OCI-LY1 (cell line): ENCODE data around the gene ZDHHC14.

Experiments
- H2AFZ ChIP-seq: fragments of 200-600 bp; sonication (generic), shearing (Covaris generic); 2 replicates; pipeline ENCODE4 v1.6.0; 2014; ENCODE audit warnings: antibody characterized with exemption, mild to moderate bottlenecking, low read length
- H3F3A ChIP-seq: fragments of 200-600 bp; sonication (generic), shearing (Covaris generic); 2 replicates; pipeline ENCODE4 v1.6.0; 2014; ENCODE audit warnings: mild to moderate bottlenecking, antibody characterized with exemption, low read length, moderate library complexity; ENCODE audit not compliant: insufficient read depth
- H3K27ac ChIP-seq: fragments of 200-600 bp; sonication (generic); 2 replicates; pipeline ENCODE4 v1.5.1; 2014; ENCODE audit warnings: low read length, mixed run types, mild to moderate bottlenecking, low read depth; ENCODE audit not compliant: poor library complexity, severe bottlenecking
- H3K27me3 ChIP-seq: fragments of 200-600 bp; sonication (generic); 2 replicates; pipeline ENCODE4 v1.6.0; 2014; ENCODE audit warnings: antibody characterized with exemption, mild to moderate bottlenecking, low read length, moderate library complexity; ENCODE audit not compliant: insufficient read depth
- H3K36me3 ChIP-seq: fragments of 200-600 bp; sonication (generic); 2 replicates; pipeline ENCODE4 v1.6.1; 2014; ENCODE audit warnings: mild to moderate bottlenecking, antibody characterized with exemption, low read length, moderate library complexity, mixed read lengths; ENCODE audit not compliant: insufficient read depth
- H3K4me1 ChIP-seq: fragments of 200-600 bp; sonication (generic); 2 replicates; pipeline ENCODE4 v1.5.1; 2014; ENCODE audit warnings: mild to moderate bottlenecking, low read length, moderate library complexity; ENCODE audit not compliant: insufficient read depth, severe bottlenecking
- H3K4me2 ChIP-seq: fragments of 200-600 bp; sonication (generic), shearing (Covaris generic); 2 replicates; pipeline ENCODE4 v1.6.1; 2014; ENCODE audit warnings: low read length
- H3K4me3 ChIP-seq: fragments of 200-600 bp; sonication (generic); 2 replicates; pipeline ENCODE4 v1.5.1; 2014; ENCODE audit warnings: low read length, low read depth, mild to moderate bottlenecking, mixed read lengths; ENCODE audit not compliant: poor library complexity, severe bottlenecking
- H3K79me2 ChIP-seq: fragments of 200-600 bp; shearing (Covaris generic); 2 replicates; pipeline ENCODE4 v1.6.1; 2016; ENCODE audit warnings: mixed run types, low read length, mixed read lengths; ENCODE audit not compliant: insufficient read depth
- H3K9ac ChIP-seq: fragments of 200-600 bp; sonication (generic), shearing (Covaris generic); 2 replicates; pipeline ENCODE4 v1.6.1; 2014; ENCODE audit warnings: mild to moderate bottlenecking, low read length, mixed read lengths
- H3K9me2 ChIP-seq: fragments of 200-600 bp; sonication (generic), shearing (Covaris generic); 2 replicates; pipeline ENCODE4 v1.6.1; 2014; ENCODE audit warnings: low read depth, mild to moderate bottlenecking, low read length, mixed read lengths
- H3K9me3 ChIP-seq: fragments of 200-600 bp; shearing (Covaris generic); 2 replicates; pipeline ENCODE4 v1.6.1; 2014; ENCODE audit warnings: low read length, mixed read lengths
- H4K20me1 ChIP-seq: fragments of 200-600 bp; sonication (generic), shearing (Covaris generic); 2 replicates; pipeline ENCODE4 v1.6.0; 2016; ENCODE audit warnings: mild to moderate bottlenecking, low read length; ENCODE audit not compliant: insufficient read depth
- CTCF ChIP-seq: fragments of 200-600 bp; sonication (generic), shearing (Covaris generic); IDR thresholded peaks from 2 replicates; pipeline ENCODE4 v1.5.1; 2017; ENCODE audit warnings: mild to moderate bottlenecking, antibody characterized with exemption, low read length, moderate library complexity, mixed read lengths
- EZH2 ChIP-seq: fragments of 200-600 bp; sonication (generic), shearing (Covaris generic); IDR thresholded peaks from 2 replicates; pipeline ENCODE4 v1.8.0; 2017; ENCODE audit warnings: borderline replicate concordance, mixed run types, mild to moderate bottlenecking, antibody characterized with exemption, low read length, moderate library complexity, mixed read lengths

ZDHHC14 gene

GRCh38 chr6:157479464-157480303 is 98.7 kb downstream of the ZDHHC14 start:
- no peaks in the 10 kb centered on the region for H3F3A ChIP-seq
- H3K4me2 ChIP-seq: no peak overlapping the region
- no peaks in the 10 kb centered on the region; the same call in 1 of the 2 replicates for H3K27me3 ChIP-seq
- no peaks in the 10 kb centered on the region for H3K36me3 ChIP-seq
- no peaks in the 10 kb centered on the region for H3K9me3 ChIP-seq
- H4K20me1 ChIP-seq: no peaks in the 10 kb centered on the region
- no peaks in the 10 kb centered on the region for H3K9me2 ChIP-seq
- TF ChIP-seq CTCF: no peak
- TF ChIP-seq EZH2: no peak
- no peaks in the 10 kb centered on the region for H3K4me1 ChIP-seq
- H3K9ac ChIP-seq: no peak overlapping the region
- H3K79me2 ChIP-seq: no peaks in the 10 kb centered on the region
- H3K4me3 ChIP-seq: no peak overlapping the region
- H3K27ac ChIP-seq: no peak overlapping the region
- no peak overlapping the region for H2AFZ ChIP-seq

GRCh38 chr6:157481189-157481864 is 100.3 kb downstream of the ZDHHC14 start:
- no peak for TF ChIP-seq EZH2
- TF ChIP-seq CTCF: no peak
- Histone ChIP-seq H3K4me2 (no peak overlapping the region), H3K27me3 (no peaks in the 10 kb centered on the region; the same call in 1 of the 2 replicates), H3K27ac (no peak overlapping the region), H3K9ac (no peak overlapping the region), H3K4me1 (no peaks in the 10 kb centered on the region), H3K79me2 (no peaks in the 10 kb centered on the region), H3K4me3 (no peak overlapping the region), H2AFZ (no peak overlapping the region), H4K20me1 (no peaks in the 10 kb centered on the region), H3F3A (no peaks in the 10 kb centered on the region), H3K9me2 (no peaks in the 10 kb centered on the region), H3K36me3 (no peaks in the 10 kb centered on the region), H3K9me3 (no peaks in the 10 kb centered on the region)

- Histone ChIP-seq H3F3A (no peaks in the 10 kb centered on the region), H3K27me3 (no peaks in the 10 kb centered on the region; the same call in 1 of the 2 replicates), H3K9me2 (no peaks in the 10 kb centered on the region), H3K9ac (no peak overlapping the region), H3K4me1 (no peaks in the 10 kb centered on the region), H3K4me2 (no peak overlapping the region), H3K36me3 (no peaks in the 10 kb centered on the region), H3K4me3 (no peak overlapping the region), H3K79me2 (no peaks in the 10 kb centered on the region), H3K27ac (no peak overlapping the region), H2AFZ (no peak overlapping the region), H3K9me3 (no peaks in the 10 kb centered on the region), H4K20me1 (no peaks in the 10 kb centered on the region)
- TF ChIP-seq EZH2: no peak
- no peak for TF ChIP-seq CTCF
These were observed 100.9 kb downstream of the ZDHHC14 start for GRCh38 chr6:157481865-157482249.
